ENCODE data around the gene FBXL20. TPM values are rescaled to one million over a fixed set of nuclear protein-coding genes. Genes with fewer than 3 reads are reported as not detected.
"Not testable (repeated sequence)": the region's sequence is repeated elsewhere in the genome, so short reads cannot be mapped to it uniquely, and the experiment has no call there.

The FBXL20 gene
- total RNA-seq, 2 donors from 2014 or later, result 22.4 to 43.6 TPM

GRCh38 chr17:39351508-39351907, 49.9 kb downstream of the FBXL20 start:
- intact Hi-C loops (cut with DNase I), result no loop called here
- TF ChIP-seq POLR2AphosphoS5 (IDR thresholded peaks at IDR 0.05) (no peak), POLR2A (IDR thresholded peaks at IDR 0.05) (no peak), CTCF (IDR thresholded peaks at IDR 0.05) (no peak)
- no peak for DNase-seq (ENCODE audit: low spot score)
- no peak overlapping the region for H3K4me3 ChIP-seq
- H3K27me3 ChIP-seq (replicated peaks; ENCODE audit: insufficient read depth), result no peaks in the 10 kb centered on the region
- H3K36me3 ChIP-seq, result no peaks in the 10 kb centered on the region
- no peaks in the 10 kb centered on the region for H3K9me3 ChIP-seq
- H3K4me1 ChIP-seq (replicated peaks), result no peaks in the 10 kb centered on the region
- H3K27ac ChIP-seq, result no peak overlapping the region

- Histone ChIP-seq H3K4me1 (replicated peaks) (no peaks in the 10 kb centered on the region), H3K36me3 (no peaks in the 10 kb centered on the region), H3K4me3 (no peak overlapping the region), H3K27me3 (replicated peaks; ENCODE audit: insufficient read depth) (no peaks in the 10 kb centered on the region), H3K9me3 (no peaks in the 10 kb centered on the region), H3K27ac (no peak overlapping the region)
- no peak for DNase-seq (ENCODE audit: low spot score)
- TF ChIP-seq POLR2AphosphoS5 (IDR thresholded peaks at IDR 0.05), result no peak
- no peak for TF ChIP-seq CTCF (IDR thresholded peaks at IDR 0.05)
- TF ChIP-seq POLR2A (IDR thresholded peaks at IDR 0.05), result no peak
- 95% methylated on average over 3 of the region's 3 CpGs for WGBS
- intact Hi-C loops (cut with DNase I), result no loop called here
Measured at GRCh38 chr17:39349246-39349645, 52.2 kb downstream of the FBXL20 start.

GRCh38 chr17:39346863-39347262, 54.6 kb downstream of the FBXL20 start:
- H3K27ac ChIP-seq; H3K27me3 ChIP-seq (replicated peaks; ENCODE audit: insufficient read depth); H3K9me3 ChIP-seq; H3K4me3 ChIP-seq; DNase-seq (ENCODE audit: low spot score); H3K4me1 ChIP-seq (replicated peaks); intact Hi-C loops (cut with DNase I); H3K36me3 ChIP-seq: not testable (repeated sequence)
- 90% methylated on average over 5 of the region's 5 CpGs for WGBS

- TF ChIP-seq POLR2A (IDR thresholded peaks at IDR 0.05) (no peak), POLR2AphosphoS5 (IDR thresholded peaks at IDR 0.05) (no peak), CTCF (IDR thresholded peaks at IDR 0.05) (no peak)
- intact Hi-C loops (cut with DNase I), result no loop called here
- Histone ChIP-seq H3K4me1 (replicated peaks) (no peaks in the 10 kb centered on the region), H3K27ac (no peak overlapping the region), H3K9me3 (no peaks in the 10 kb centered on the region), H3K36me3 (no peaks in the 10 kb centered on the region), H3K27me3 (replicated peaks; ENCODE audit: insufficient read depth) (no peaks in the 10 kb centered on the region), H3K4me3 (no peak overlapping the region)
- DNase-seq (ENCODE audit: low spot score), result no peak
- WGBS, result 77% methylated on average over 3 of the region's 3 CpGs
Measured at GRCh38 chr17:39341541-39341940, 59.9 kb downstream of the FBXL20 start.

- Histone ChIP-seq H3K9me3 (no peaks in the 10 kb centered on the region), H3K4me1 (replicated peaks) (no peaks in the 10 kb centered on the region), H3K36me3 (no peaks in the 10 kb centered on the region), H3K27me3 (replicated peaks; ENCODE audit: insufficient read depth) (no peaks in the 10 kb centered on the region), H3K4me3 (no peak overlapping the region), H3K27ac (no peak overlapping the region)
- TF ChIP-seq CTCF (IDR thresholded peaks at IDR 0.05), result no peak
- TF ChIP-seq POLR2A (IDR thresholded peaks at IDR 0.05), result no peak
- TF ChIP-seq POLR2AphosphoS5 (IDR thresholded peaks at IDR 0.05), result no peak
- intact Hi-C loops (cut with DNase I), result no loop called here
- DNase-seq (ENCODE audit: low spot score), result no peak
Measured at GRCh38 chr17:39340731-39341130, 60.7 kb downstream of the FBXL20 start.

Data from prostate gland (tissue), 2 donors.